PC-9 (cell line): ENCODE measurements around the gene KCNQ5. TPM values are rescaled to one million over a fixed set of nuclear protein-coding genes. Genes with fewer than 3 reads are reported as not detected.

Source experiments
- BruUV-seq: library from RNA; stranded (reverse); fragments of 400-500 nt; replicated peaks from 2 replicates; lab custom pipeline; 2021; lab: Mats Ljungman, UMichigan
- CTCF ChIA-PET: fragments of 300-600 bp; sonication (Branson Sonifier 250); formaldehyde crosslinking; loops from one replicate; lab custom pipeline; 2022; ENCODE audit warnings: antibody characterized with exemption; lab: Charles Lee
- POLR2A ChIA-PET: fragments of 300-600 bp; sonication (Branson Sonifier 250); formaldehyde crosslinking; loops from one replicate; lab custom pipeline; 2022; ENCODE audit warnings: antibody characterized with exemption; ENCODE audit not compliant: unreplicated experiment; lab: Charles Lee
- DNase-seq, 2 experiments: peaks; one replicate each; pipeline versions ENCODE4 v3.0.0 to v3.0.0-alpha.2; 2015 to 2022; ENCODE audit warnings: mixed read lengths in 1 of 2
- H2AFZ ChIP-seq: fragments of 200-600 bp; sonication (generic); 2 replicates; pipeline ENCODE4 v1.8.1; 2017; ENCODE audit warnings: antibody characterized with exemption
- H3F3A ChIP-seq: fragments of 200-600 bp; sonication (generic); 2 replicates; pipeline ENCODE4 v1.8.1; 2017; ENCODE audit warnings: antibody characterized with exemption, mild to moderate bottlenecking, low read depth; ENCODE audit not compliant: insufficient read depth
- H3K27ac ChIP-seq: fragments of 200-600 bp; sonication (generic); 2 replicates; pipeline ENCODE4 v1.6.1; 2016; ENCODE audit warnings: mixed run types
- H3K27me3 ChIP-seq: fragments of 200-600 bp; sonication (generic); 2 replicates; pipeline ENCODE4 v1.6.1; 2016; ENCODE audit warnings: low read depth, mixed run types; ENCODE audit not compliant: insufficient read depth
- H3K36me3 ChIP-seq: fragments of 200-600 bp; sonication (generic); 2 replicates; pipeline ENCODE4 v1.6.1; 2016; ENCODE audit warnings: low read depth, mixed run types
- H3K4me1 ChIP-seq: fragments of 200-600 bp; sonication (generic); replicated peaks from 2 replicates; pipeline ENCODE4 v1.6.1; 2016; ENCODE audit warnings: mixed run types; ENCODE audit not compliant: insufficient read depth
- H3K4me2 ChIP-seq: fragments of 200-600 bp; sonication (generic); 2 replicates; pipeline ENCODE4 v1.6.1; 2017; ENCODE audit warnings: mixed run types
- H3K4me3 ChIP-seq: fragments of 200-600 bp; sonication (generic); 2 replicates; pipeline ENCODE4 v1.6.1; 2016; ENCODE audit warnings: mixed run types
- H3K79me2 ChIP-seq: fragments of 200-600 bp; sonication (generic); 2 replicates; pipeline ENCODE4 v1.6.1; 2017; ENCODE audit warnings: low read depth, mixed run types
- H3K9me2 ChIP-seq: fragments of 200-600 bp; sonication (generic); 2 replicates; pipeline ENCODE4 v1.8.1; 2017; ENCODE audit warnings: mild to moderate bottlenecking; ENCODE audit not compliant: insufficient read depth
- H3K9me3 ChIP-seq: fragments of 200-600 bp; sonication (generic); 2 replicates; pipeline ENCODE4 v1.8.1; 2016; ENCODE audit warnings: low read depth; ENCODE audit not compliant: insufficient read depth
- H4K20me1 ChIP-seq: fragments of 200-600 bp; sonication (generic); 2 replicates; pipeline ENCODE4 v1.8.1; 2017; ENCODE audit not compliant: insufficient read depth
- CTCF ChIP-seq: fragments of 200-600 bp; sonication (generic); conservative IDR thresholded peaks from 2 replicates; pipeline ENCODE4 v1.6.1; 2017; ENCODE audit warnings: mixed run types, antibody characterized with exemption, mild to moderate bottlenecking, moderate library complexity
- EZH2 ChIP-seq: fragments of 200-600 bp; sonication (generic); IDR thresholded peaks from 2 replicates; pipeline ENCODE4 v1.8.0; 2017; ENCODE audit warnings: antibody characterized with exemption, low read depth
- intact Hi-C: fragments of 100-400 bp; cut with micrococcal nuclease; formaldehyde crosslinking; loops from one replicate; pipeline ENCODE4 v1.10.0; 2022; ENCODE audit not compliant: unreplicated experiment
- total RNA-seq: library from RNA; stranded (reverse); gene quantifications from 2 replicates; pipeline ENCODE4 v1.2.3, GENCODE V29; 2021

The KCNQ5 gene
- total RNA-seq, 1 experiment from 2014 or later: 0.20 TPM

GRCh38 chr6:73225396-73225795 is 603.5 kb downstream of the KCNQ5 start, which contains the start of gene KHDC1L:
TSS of gene KHDC1L (minus strand) at chr6:73225496. CDS start at chr6:73225408, 88 bp downstream.
- intact Hi-C loops: no loop called here
- no peaks in the 10 kb centered on the region for H3K4me1 ChIP-seq
- no TSS peak for BruUV-seq
- no peak within 1 kb of the TSS for H3K27ac ChIP-seq
- no peaks in the 10 kb centered on the region for H4K20me1 ChIP-seq
- ChIA-PET POLR2A (no interaction called here), CTCF (no interaction called here)
- H2AFZ ChIP-seq: no peak within 1 kb of the TSS
- H3K9me2 ChIP-seq: no peaks in the 10 kb centered on the region
- TF ChIP-seq EZH2 (no peak), CTCF (no peak)
- H3K4me3 ChIP-seq: no peak within 1 kb of the TSS
- H3F3A ChIP-seq: no peaks in the 10 kb centered on the region
- H3K4me2 ChIP-seq: no peak within 1 kb of the TSS
- H3K79me2 ChIP-seq: no peaks in the 10 kb centered on the region
- H3K9me3 ChIP-seq: no peaks in the 10 kb centered on the region
- DNase-seq: no peak
- H3K27me3 ChIP-seq: no peaks in the 10 kb centered on the region
- H3K36me3 ChIP-seq: no peaks in the 10 kb centered on the region

- intact Hi-C loops: no loop called here
- DNase-seq: no peak
- ChIA-PET POLR2A (no interaction called here), CTCF (no interaction called here)
- Histone ChIP-seq H3K79me2 (no peaks in the 10 kb centered on the region), H2AFZ (no peak overlapping the region), H3K4me2 (no peak overlapping the region), H3K27me3 (no peaks in the 10 kb centered on the region), H3K27ac (no peak overlapping the region), H4K20me1 (no peaks in the 10 kb centered on the region), H3F3A (no peaks in the 10 kb centered on the region), H3K9me3 (no peaks in the 10 kb centered on the region), H3K9me2 (no peaks in the 10 kb centered on the region), H3K4me1 (no peaks in the 10 kb centered on the region), H3K4me3 (no peak overlapping the region), H3K36me3 (no peaks in the 10 kb centered on the region)
- no TSS peak for BruUV-seq
- TF ChIP-seq EZH2 (no peak), CTCF (no peak)
These were observed 605.9 kb downstream of the KCNQ5 start for GRCh38 chr6:73227606-73228255.

GRCh38 chr6:73231986-73232391 is 610.1 kb downstream of the KCNQ5 start:
- Histone ChIP-seq H2AFZ (no peak overlapping the region), H3K4me1 (peaks cover 4% of the 10 kb centered on the region; the same call in 1 of the 2 replicates), H3K4me2 (no peak overlapping the region), H3K9me2 (no peaks in the 10 kb centered on the region), H3F3A (peaks cover 4% of the 10 kb centered on the region), H3K79me2 (no peaks in the 10 kb centered on the region), H3K27me3 (no peaks in the 10 kb centered on the region), H3K27ac (no peak overlapping the region), H3K36me3 (no peaks in the 10 kb centered on the region), H3K4me3 (no peak overlapping the region), H3K9me3 (no peaks in the 10 kb centered on the region), H4K20me1 (no peaks in the 10 kb centered on the region)
- intact Hi-C loops: no loop called here
- no peak for TF ChIP-seq EZH2
- TF ChIP-seq CTCF: no peak
- ChIA-PET CTCF (no interaction called here), POLR2A (no interaction called here)
- no TSS peak for BruUV-seq
- DNase-seq: no peak
